ENCODE results near the gene ATXN7L2.
A peak's percentile ranks its signal among the peaks of the same experiment; 100 is the strongest.

ATXN7L2 gene

DNA sequence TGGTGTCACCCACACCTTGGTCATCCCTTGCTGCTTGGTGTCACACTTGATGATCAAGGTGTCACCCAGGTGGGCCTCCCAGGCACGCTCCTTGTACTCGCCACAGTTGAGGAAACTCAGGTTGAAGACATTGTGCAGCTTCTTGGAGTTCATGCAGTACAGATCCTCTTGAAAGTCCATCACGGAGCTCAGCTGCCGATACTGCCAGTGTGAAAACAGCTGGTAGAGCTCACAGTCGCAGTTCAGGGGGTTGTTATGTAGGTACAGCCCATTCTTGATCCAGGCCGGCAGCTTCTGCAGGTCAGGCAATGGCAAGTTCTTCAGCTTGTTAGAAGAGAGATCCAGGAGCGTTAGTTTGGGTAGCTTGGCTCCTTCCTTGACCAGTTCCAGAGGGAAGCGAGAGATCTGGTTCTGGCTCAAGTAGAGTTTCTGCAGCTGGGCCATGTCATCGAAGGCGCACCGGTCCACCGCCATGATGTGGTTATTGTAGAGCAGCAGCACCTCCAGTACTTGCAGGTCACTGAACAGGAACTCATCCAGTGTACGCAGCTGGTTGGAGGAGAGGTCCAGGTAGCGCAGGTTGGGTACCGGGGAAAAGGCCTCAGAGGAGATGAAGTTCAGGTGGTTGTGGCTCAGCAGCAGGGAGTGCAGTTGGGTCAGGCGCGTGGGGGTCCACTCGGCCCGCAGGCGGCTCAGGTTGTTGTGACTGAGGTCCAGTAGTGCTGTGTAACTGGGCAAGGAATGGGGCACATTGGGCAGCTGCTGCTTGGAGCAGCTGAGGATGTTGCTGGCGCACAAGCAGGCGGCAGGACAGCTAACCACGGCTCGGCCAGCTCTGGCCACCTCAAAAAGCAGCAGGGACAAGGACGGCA lies 24.5 kb downstream of the ATXN7L2 start:
- no peaks in the 10 kb centered on the region for H3K9me3 Mint-ChIP-seq
- peak overlapping the region; percentile 91 to 94 for H3K27ac Mint-ChIP-seq
- ATAC-seq (replicated peaks): no peak
- H3K36me3 Mint-ChIP-seq (ENCODE audit: insufficient read depth): peaks cover 10% of the 10 kb centered on the region
- no peak for DNase-seq
- no peaks in the 10 kb centered on the region for H3K27me3 Mint-ChIP-seq
- H3K4me1 Mint-ChIP-seq (ENCODE audit: low read depth in 2 of 2): peaks cover 45 to 46% of the 10 kb centered on the region in 2 donors
- peak overlapping the region; percentile 90 to 96 for H3K4me3 Mint-ChIP-seq

DNA sequence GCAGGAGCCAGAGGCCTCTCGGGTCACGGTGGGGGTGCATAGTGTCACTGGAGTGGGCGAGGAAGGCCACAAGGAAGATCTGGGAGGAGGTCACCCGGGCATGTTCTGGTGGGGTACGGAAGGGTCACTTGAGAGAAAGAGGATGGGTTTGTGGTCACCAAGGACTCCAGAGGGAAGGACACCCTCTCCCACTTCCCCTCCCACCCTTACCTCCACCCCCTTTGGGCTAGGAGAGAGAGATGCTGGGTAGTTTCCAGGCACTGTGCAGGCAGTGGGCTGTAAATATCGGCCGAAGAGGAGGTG lies 25.1 kb downstream of the ATXN7L2 start:
- ATAC-seq (replicated peaks) (no peak), DNase-seq (no peak)
- no peaks in the 10 kb centered on the region for H3K9me3 Mint-ChIP-seq
- H3K27ac Mint-ChIP-seq: peak overlapping the region; percentile 91 to 94
- H3K4me3 Mint-ChIP-seq: peak overlapping the region; percentile 90 to 96
- H3K4me1 Mint-ChIP-seq (ENCODE audit: low read depth in 2 of 2): peaks cover 43 to 45% of the 10 kb centered on the region in 2 donors
- peaks cover 10% of the 10 kb centered on the region for H3K36me3 Mint-ChIP-seq (ENCODE audit: insufficient read depth)
- H3K27me3 Mint-ChIP-seq: no peaks in the 10 kb centered on the region

DNA sequence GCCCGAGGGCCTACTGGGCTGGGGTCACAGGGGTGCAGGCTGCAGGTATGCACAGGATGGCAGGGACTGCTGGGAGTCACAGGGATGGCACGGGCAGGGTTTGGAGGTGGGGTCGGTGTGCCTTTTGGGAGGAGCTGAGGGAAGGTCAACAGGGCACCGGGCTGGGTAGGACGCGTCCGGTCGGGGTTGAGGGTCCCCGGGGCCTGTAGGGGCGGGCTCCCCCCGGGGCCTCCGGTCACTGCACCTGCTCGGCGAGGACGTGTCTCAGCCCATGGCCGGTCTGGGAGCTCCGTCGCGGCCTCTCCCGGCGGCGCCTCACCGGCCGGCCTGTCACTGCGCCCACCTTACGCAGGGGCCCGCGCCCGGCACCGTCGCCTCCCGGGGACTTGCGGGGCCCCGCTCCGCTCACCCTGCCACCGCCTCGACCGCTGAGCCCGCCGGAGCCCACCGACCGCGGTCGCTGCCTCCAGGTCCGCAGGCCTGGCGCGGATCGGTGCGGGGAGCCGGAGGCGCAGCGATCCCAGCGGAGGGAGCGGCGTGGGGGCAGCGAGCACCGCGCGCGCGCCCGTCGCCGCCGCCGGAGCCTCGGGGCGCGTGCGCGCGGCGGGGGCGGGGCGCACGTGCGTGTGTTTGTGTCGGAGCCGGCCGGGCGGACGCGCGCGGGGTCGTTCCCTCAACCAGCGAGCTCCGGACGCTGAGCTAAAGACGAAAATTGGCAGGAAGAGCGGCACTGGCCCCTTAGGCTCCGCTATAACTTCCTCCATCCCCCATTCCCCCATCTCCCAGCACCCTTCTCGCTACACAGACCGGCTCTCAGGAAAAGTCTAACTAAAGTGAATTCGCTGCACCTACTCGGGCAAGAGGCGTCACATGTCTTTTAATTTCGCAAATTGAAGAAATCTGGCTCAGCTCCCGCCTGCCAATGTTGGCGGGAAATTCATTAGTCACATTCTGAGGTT lies 25.8 kb downstream of the ATXN7L2 start, which contains the start of gene AMIGO1:
TSS of gene AMIGO1 (minus strand) at position 552 of the 959 bp plus-strand sequence. CDS start 815 bp downstream, outside the sequence.
- Mint-ChIP-seq H3K36me3 (ENCODE audit: insufficient read depth) (peaks cover 10% of the 10 kb centered on the region), H3K4me3 (peak within 1 kb of the TSS; percentile 90 to 96), H3K27me3 (no peaks in the 10 kb centered on the region), H3K9me3 (no peaks in the 10 kb centered on the region), H3K27ac (peak within 1 kb of the TSS; percentile 94), H3K4me1 (ENCODE audit: low read depth in 2 of 2) (peaks cover 39 to 40% of the 10 kb centered on the region in 2 donors)
- ATAC-seq (replicated peaks) (peak; percentile 85), DNase-seq (peak; percentile 48 to 56 (median 54))

DNA sequence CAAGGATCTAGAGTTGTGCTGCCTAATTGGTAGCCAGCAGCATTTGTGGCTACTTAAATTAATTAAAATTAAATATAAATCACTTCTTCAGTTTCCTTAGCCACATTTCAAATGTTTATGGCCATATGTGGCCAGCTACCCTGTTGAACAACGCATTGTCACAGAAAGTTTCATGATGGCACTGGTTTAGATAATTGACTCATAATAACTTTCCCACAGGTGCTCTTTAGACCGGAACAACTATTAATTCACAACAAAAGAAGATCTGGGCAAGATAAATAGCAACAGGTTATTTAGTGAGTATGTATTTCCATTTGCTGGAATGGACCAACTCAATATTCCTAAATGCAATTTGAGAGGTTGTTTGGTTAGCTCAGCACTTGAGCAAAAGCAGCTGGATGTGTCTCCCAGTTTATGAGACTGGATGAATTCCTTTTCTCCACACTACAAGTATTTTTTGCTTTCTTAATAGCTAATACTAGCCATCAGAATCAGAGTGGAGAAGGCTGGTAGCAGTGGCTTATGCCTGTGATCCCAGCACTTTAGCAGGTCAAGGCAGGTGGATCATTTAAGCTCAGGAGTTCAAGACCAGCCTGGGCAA lies 29.5 kb downstream of the ATXN7L2 start:
- ATAC-seq (replicated peaks): no peak
- Mint-ChIP-seq H3K36me3 (ENCODE audit: insufficient read depth) (peaks cover 10% of the 10 kb centered on the region), H3K4me3 (no peak overlapping the region), H3K27me3 (peaks cover 0 to 18% of the 10 kb centered on the region in 2 donors), H3K27ac (no peak overlapping the region), H3K4me1 (ENCODE audit: low read depth in 2 of 2) (peaks cover 15 to 18% of the 10 kb centered on the region in 2 donors), H3K9me3 (no peaks in the 10 kb centered on the region)
- DNase-seq: no peak

DNA sequence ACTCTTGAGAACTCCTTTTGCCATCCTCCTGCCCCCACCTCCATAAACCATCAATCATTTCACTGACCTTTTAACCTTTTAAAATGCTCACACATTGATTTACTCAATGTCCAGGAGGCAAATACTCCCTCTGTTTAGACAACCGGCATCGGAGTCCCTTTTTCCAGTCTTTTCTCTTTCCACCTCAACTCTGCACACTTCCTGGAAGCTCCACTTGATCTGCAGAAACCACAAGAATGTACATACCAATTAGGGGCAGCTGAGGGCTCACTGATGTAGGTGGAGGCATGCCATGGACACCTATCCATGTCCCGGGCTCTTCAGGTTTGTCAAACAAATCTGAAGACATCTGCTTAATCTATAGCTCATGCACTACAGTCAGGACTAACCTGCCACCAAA lies 31.1 kb downstream of the ATXN7L2 start:
- Mint-ChIP-seq H3K4me3 (no peak overlapping the region), H3K27me3 (peaks cover 0 to 18% of the 10 kb centered on the region in 2 donors), H3K4me1 (ENCODE audit: low read depth in 2 of 2) (peaks cover 4 to 6% of the 10 kb centered on the region in 2 donors), H3K27ac (no peak overlapping the region), H3K9me3 (no peaks in the 10 kb centered on the region), H3K36me3 (ENCODE audit: insufficient read depth) (peaks cover 9% of the 10 kb centered on the region)
- DNase-seq: no peak
- no peak for ATAC-seq (replicated peaks)

DNA sequence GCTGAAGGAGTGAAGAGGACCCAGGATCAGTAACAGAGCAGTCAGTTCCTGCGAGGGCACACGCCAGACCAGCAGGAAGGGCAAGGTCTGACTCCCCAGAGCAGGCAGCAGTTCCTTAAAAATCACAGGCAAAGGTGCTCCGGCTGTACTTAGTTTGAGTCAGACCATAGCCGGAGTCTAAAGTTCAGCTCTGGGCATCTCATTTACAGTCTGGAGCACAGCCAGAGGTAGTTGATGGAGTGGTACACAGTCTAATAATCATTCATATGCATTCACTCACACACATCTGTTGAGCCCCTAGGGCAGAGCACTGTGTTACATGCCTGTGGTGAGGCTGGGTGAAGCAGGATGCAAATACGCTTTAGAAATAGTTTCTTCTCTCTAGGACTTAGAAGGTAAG lies 33.2 kb downstream of the ATXN7L2 start:
- Mint-ChIP-seq H3K4me1 (ENCODE audit: low read depth in 2 of 2) (no peaks in the 10 kb centered on the region), H3K36me3 (ENCODE audit: insufficient read depth) (no peaks in the 10 kb centered on the region), H3K4me3 (no peak overlapping the region), H3K27ac (no peak overlapping the region), H3K27me3 (peaks cover under 1 to 32% of the 10 kb centered on the region in 2 donors), H3K9me3 (no peaks in the 10 kb centered on the region)
- ATAC-seq (replicated peaks): no peak
- DNase-seq: no peak

DNA sequence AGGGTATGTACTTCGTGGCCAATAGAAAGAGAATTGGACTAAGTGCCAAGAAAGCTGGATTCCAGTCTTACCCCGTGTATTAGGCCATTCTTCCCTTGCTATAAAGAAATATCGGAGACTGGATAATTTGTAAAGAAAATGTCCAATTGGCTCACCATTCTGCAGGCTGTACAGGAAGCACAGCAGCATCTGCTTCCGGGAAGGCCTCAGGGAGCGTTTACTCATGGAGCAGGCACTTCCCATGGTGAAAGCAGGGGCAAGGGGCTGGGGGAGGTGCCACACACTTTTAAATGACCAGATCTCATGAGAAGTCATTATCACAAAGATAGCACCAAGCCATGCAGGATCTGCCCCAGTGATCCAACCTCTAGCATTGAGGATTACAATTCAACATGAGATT lies 33.6 kb downstream of the ATXN7L2 start:
- no peaks in the 10 kb centered on the region for H3K4me1 Mint-ChIP-seq (ENCODE audit: low read depth in 2 of 2)
- ATAC-seq (replicated peaks) (no peak), DNase-seq (no peak)
- H3K27ac Mint-ChIP-seq: no peak overlapping the region
- H3K9me3 Mint-ChIP-seq: no peaks in the 10 kb centered on the region
- H3K36me3 Mint-ChIP-seq (ENCODE audit: insufficient read depth): no peaks in the 10 kb centered on the region
- H3K4me3 Mint-ChIP-seq: no peak overlapping the region
- H3K27me3 Mint-ChIP-seq: peaks cover 6 to 37% of the 10 kb centered on the region in 2 donors

DNA sequence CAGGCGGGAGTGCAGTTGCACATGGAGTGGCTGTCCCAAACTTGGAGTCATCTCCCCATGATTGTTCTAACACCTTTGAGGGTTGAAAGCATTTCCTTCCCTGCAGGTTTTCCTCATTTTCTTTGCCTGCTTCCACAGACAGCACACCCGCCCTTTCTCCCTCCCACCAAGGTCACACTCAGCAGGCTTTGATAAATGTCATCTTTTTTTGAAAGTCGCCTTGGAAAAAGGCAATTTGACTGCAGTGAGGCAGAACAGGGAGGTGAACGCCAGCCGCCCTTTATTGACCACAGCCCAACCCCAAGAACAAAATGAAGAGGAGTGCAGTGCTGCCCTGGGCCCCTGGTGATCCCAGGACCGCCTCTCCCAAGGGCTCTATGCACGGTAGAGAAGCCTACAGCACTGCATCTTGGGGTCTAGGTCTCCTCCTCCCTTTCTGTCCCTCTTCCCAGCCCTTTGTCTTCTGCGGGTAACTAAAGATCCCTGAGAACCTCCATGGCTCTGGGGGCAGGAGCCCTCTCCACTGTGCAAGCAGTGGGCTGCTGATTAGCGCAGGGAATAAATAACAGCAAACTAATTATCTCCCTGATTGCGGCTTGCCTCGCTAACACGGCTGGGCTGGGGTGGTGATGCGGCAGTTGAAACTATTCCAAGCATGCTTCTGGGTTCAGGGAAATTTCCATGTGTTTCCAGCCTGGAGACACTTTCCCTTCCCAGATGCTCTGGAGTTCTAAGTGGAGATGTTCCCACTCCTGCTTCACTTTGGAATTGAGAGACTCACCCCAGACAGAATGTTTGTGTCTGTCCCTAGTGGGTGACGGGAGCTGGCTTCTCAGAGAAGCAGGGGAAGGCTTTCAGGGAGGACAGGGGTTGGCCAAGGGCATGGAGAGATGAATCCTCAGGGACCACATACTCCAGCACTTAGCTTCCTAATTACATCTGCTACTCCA lies 37.6 kb downstream of the ATXN7L2 start:
- H3K4me1 Mint-ChIP-seq (ENCODE audit: low read depth in 2 of 2): no peaks in the 10 kb centered on the region
- peak overlapping the region in 1 of 2 donors; percentile 66 for H3K27ac Mint-ChIP-seq
- peaks cover 7 to 37% of the 10 kb centered on the region in 2 donors for H3K27me3 Mint-ChIP-seq
- ATAC-seq (replicated peaks) (no peak), DNase-seq (no peak)
- no peak overlapping the region for H3K4me3 Mint-ChIP-seq
- H3K9me3 Mint-ChIP-seq: no peaks in the 10 kb centered on the region
- H3K36me3 Mint-ChIP-seq (ENCODE audit: insufficient read depth): no peaks in the 10 kb centered on the region

DNA sequence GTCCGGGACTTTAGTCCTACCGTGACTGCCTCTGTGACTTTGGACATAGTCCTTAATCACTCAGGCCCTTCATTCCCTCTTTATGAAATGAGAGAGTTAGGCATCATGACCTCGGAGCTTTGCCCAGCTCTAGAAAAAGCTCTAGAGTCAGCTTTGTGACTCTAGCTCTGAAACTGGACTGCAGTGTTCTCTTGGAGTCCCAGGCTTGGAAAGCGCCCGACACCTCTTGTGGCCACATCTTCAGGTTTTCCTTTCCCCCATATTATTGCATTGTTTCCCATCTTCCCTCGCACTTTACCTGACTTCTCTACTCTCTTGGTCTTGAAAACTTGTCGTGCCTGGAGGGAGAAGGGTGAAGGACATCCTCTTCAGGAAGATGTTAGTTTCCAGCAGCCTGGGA lies 38.3 kb downstream of the ATXN7L2 start:
- DNase-seq (no peak), ATAC-seq (replicated peaks) (no peak)
- Mint-ChIP-seq H3K4me1 (ENCODE audit: low read depth in 2 of 2) (no peaks in the 10 kb centered on the region), H3K27ac (no peak overlapping the region), H3K36me3 (ENCODE audit: insufficient read depth) (no peaks in the 10 kb centered on the region), H3K9me3 (no peaks in the 10 kb centered on the region), H3K27me3 (peaks cover 7 to 30% of the 10 kb centered on the region in 2 donors), H3K4me3 (no peak overlapping the region)

DNA sequence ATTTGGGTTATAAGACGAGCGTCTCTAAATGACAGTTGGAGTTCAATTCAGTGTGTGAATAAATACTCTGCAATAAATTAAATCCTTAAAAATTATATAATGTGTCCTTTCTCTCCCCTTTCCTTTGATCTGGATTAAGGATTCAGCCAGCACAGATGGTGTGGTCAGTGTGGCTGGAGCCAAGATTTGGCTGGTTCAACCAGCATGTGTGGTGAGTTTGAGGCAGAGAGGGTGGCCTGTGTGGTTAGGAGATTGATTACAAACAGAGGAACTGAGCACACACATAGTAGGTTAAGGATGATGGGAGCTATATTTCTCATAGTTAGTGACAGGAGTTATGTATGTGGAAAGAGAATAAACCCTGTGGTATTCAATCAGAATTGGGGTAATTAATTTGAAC lies 40.0 kb downstream of the ATXN7L2 start:
- Mint-ChIP-seq H3K9me3 (no peaks in the 10 kb centered on the region), H3K27me3 (peaks cover 7 to 40% of the 10 kb centered on the region in 2 donors), H3K4me3 (no peak overlapping the region), H3K4me1 (ENCODE audit: low read depth in 2 of 2) (no peaks in the 10 kb centered on the region), H3K36me3 (ENCODE audit: insufficient read depth) (no peaks in the 10 kb centered on the region), H3K27ac (no peak overlapping the region)
- DNase-seq: no peak
- no peak for ATAC-seq (replicated peaks)

DNA sequence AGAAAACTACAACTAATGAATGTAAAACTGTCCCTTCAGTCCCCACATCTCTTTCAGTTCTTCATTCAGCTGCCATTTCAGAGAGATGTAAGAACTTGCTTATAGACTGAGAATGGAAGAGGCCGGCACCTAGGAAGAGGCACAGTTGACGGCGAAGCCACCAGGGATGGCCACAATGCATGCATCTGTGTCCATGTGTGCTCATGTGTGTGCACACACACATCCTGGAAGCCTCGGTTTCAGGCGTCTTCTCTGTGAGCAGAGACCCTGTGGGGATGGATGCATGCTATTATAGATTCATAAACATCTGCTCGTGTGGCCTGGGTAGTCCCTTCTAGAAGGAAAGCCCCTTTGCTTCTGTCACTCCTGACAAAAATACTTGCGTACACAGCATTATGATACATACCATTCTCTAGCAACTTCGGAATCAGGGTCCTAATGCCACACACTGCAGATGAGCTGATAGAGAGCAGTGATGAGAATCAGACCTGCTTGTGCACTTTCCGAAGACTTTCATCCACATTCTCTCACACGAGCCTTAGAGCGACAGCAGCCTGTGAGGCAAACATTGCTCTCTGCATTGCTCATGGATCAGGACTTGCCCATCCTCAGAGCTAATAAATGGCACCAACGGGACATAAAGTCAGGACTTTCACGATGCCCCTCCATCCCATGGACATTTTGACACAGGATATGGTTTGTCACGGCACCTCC lies 43.5 kb downstream of the ATXN7L2 start:
- Mint-ChIP-seq H3K9me3 (no peaks in the 10 kb centered on the region), H3K4me3 (no peak overlapping the region), H3K27me3 (peaks cover 2 to 21% of the 10 kb centered on the region in 2 donors), H3K36me3 (ENCODE audit: insufficient read depth) (peaks cover 6% of the 10 kb centered on the region), H3K27ac (no peak overlapping the region), H3K4me1 (ENCODE audit: low read depth in 2 of 2) (peaks cover 6 to 7% of the 10 kb centered on the region in 2 donors)
- no peak for ATAC-seq (replicated peaks)
- DNase-seq: no peak
